SK-N-MC (cell line): Measurements from ENCODE around the gene FAM20C.

Experiments
- DNase-seq: peaks from one replicate; pipeline ENCODE4 v3.0.0-alpha.2; 2011; ENCODE audit warnings: low read depth, low spot score
- H3K27ac ChIP-seq: fragments of 200-600 bp; sonication (generic); 2 replicates; pipeline ENCODE4 v1.5.1; 2016; ENCODE audit warnings: mixed run types
- H3K36me3 ChIP-seq: fragments of 200-600 bp; sonication (generic); 2 replicates; pipeline ENCODE4 v1.6.1; 2017; ENCODE audit warnings: antibody characterized with exemption, low read length, mixed read lengths; ENCODE audit not compliant: insufficient read depth
- H3K4me3 ChIP-seq: fragments of 200-600 bp; sonication (generic); 2 replicates; pipeline ENCODE4 v1.5.1; 2016
- H3K9ac ChIP-seq: fragments of 200-600 bp; sonication (generic); 2 replicates; pipeline ENCODE4 v1.8.0; 2017; ENCODE audit warnings: mixed run types, mixed read lengths; ENCODE audit not compliant: insufficient read length
- H3K9me3 ChIP-seq: fragments of 200-600 bp; sonication (generic); 2 replicates; pipeline ENCODE4 v1.6.1; 2017; ENCODE audit warnings: low read depth, mild to moderate bottlenecking, antibody characterized with exemption, low read length, moderate library complexity, mixed read lengths
- EZH2 ChIP-seq: fragments of 200-600 bp; sonication (generic); IDR thresholded peaks from one replicate; pipeline ENCODE4 v1.6.1; 2017; ENCODE audit warnings: antibody characterized with exemption
- FOXP2 ChIP-seq: optimal IDR thresholded peaks from 2 replicates; pipeline ENCODE3; 2011; ENCODE audit warnings: mild to moderate bottlenecking, moderate library complexity; ENCODE audit not compliant: insufficient read depth; ENCODE audit errors: extremely low read length, control extremely low read depth
- POLR2AphosphoS5 ChIP-seq: IDR thresholded peaks from 2 replicates; pipeline ENCODE4 v1.6.1; 2012; ENCODE audit warnings: mild to moderate bottlenecking, low read depth, low read length, borderline replicate concordance

Gene FAM20C

DNA sequence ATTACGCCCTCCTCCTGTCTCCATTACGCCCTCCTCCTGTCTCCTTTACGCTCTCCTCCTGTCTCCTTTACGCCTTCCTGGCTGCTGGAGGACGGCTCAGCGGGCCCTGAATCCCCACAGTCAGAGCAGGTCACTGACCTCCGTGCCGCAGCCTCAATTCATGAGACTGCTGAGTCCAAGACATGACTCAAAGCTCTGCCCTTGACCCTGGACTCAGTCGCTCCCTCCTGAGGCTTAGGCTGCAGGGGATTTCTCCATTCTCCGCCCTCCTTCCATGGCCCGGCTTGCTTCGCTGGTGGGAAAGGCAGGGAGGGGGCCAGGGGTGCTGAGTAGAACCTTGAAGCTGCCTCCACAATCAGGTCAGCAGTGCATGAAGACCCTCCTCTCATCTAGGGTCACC lies 76.6 kb downstream of the FAM20C start:
- no peaks in the 10 kb centered on the region for H3K36me3 ChIP-seq
- H3K4me3 ChIP-seq: no peak overlapping the region
- H3K9ac ChIP-seq: no peak overlapping the region
- no peak overlapping the region for H3K27ac ChIP-seq
- no peaks in the 10 kb centered on the region for H3K9me3 ChIP-seq
- DNase-seq: no peak
- no peak for TF ChIP-seq FOXP2
- TF ChIP-seq POLR2AphosphoS5: no peak
- no peak for TF ChIP-seq EZH2

GRCh38 chr7:269721-270120 lies 77.3 kb downstream of the FAM20C start:
- TF ChIP-seq FOXP2 (no peak), POLR2AphosphoS5 (no peak), EZH2 (no peak)
- Histone ChIP-seq H3K9me3 (no peaks in the 10 kb centered on the region), H3K27ac (no peak overlapping the region), H3K4me3 (no peak overlapping the region), H3K36me3 (no peaks in the 10 kb centered on the region), H3K9ac (no peak overlapping the region)
- no peak for DNase-seq

- Histone ChIP-seq H3K4me3 (no peak overlapping the region), H3K9ac (no peak overlapping the region), H3K27ac (no peak overlapping the region), H3K36me3 (no peaks in the 10 kb centered on the region), H3K9me3 (no peaks in the 10 kb centered on the region)
- TF ChIP-seq EZH2 (no peak), FOXP2 (no peak), POLR2AphosphoS5 (no peak)
- no peak for DNase-seq
Measured at GRCh38 chr7:270351-270983, 78.1 kb downstream of the FAM20C start.

DNA sequence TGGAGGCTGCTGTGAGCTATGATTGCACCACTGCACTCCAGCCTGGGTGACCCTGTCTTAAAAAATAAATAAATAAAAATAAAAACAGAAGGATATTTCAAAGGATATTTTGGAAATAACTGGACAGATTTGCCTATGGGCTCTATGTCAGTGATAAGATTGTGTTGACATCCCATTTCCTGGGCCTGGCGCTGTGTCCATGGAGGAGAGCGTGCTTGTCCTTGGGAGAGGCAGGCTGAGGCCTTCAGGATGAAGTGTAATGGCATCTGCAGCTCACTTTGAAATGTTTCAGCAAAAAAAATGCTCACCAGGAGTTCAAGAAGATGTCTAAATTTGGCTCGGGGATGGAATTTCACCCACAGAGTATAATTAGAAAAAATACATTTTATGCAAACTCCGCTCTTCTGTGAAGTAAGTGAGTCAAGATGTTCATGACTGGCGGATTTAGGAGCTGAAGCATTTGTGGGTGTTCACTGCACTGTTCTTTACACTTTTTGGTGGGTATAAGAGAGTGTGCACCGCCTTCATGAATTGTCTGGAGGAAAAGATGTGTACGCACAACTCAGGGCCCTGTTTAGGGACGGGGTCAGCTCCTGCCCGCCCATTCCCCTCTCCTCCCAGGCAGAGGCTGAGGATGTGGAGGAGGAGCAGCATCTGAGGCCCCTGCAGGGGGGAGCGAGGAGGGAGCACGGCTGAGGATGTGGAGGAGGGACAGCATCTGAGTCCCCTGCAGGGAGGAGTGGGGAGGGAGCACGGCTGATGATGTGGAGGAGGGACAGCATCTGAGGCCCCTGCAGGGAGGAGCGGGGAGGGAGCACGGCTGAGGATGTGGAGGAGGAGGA lies 79.1 kb downstream of the FAM20C start:
- Histone ChIP-seq H3K36me3 (no peaks in the 10 kb centered on the region), H3K27ac (no peak overlapping the region), H3K9ac (no peak overlapping the region), H3K4me3 (no peak overlapping the region), H3K9me3 (no peaks in the 10 kb centered on the region)
- TF ChIP-seq EZH2: no peak
- TF ChIP-seq POLR2AphosphoS5: no peak
- no peak for TF ChIP-seq FOXP2
- no peak for DNase-seq

- Histone ChIP-seq H3K4me3 (no peak overlapping the region), H3K9me3 (no peaks in the 10 kb centered on the region)
- TF ChIP-seq FOXP2 (no peak), POLR2AphosphoS5 (no peak), EZH2 (no peak)
Measured at GRCh38 chr7:272108-272615, 79.8 kb downstream of the FAM20C start.

DNA sequence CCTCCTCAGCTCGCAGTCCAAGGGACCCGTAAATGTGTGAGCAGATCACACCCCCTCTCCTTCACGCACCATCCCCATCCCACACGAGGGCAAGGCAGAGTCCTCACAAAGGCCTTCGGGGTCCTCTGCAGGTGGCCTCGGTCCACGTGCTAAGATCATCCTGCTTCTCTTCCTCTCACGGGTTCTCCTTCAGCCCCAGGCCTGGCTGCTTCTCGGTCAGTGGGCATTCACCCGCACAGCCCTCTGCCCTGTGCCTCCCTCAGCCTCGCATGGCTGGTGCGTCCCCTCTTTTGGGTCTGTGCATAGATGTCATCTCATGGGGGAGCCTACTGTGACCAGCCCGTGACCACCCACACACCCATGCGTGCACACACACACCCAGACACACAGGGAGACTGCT lies 80.3 kb downstream of the FAM20C start:
- TF ChIP-seq FOXP2 (no peak), EZH2 (no peak)
- no peaks in the 10 kb centered on the region for H3K36me3 ChIP-seq
- DNase-seq: no peak

More at GRCh38 chr7:272108-272615, 79.8 kb downstream of the FAM20C start:
- DNase-seq: no peak
- no peak overlapping the region for H3K27ac ChIP-seq
- no peak overlapping the region for H3K9ac ChIP-seq
- no peaks in the 10 kb centered on the region for H3K36me3 ChIP-seq

DNA sequence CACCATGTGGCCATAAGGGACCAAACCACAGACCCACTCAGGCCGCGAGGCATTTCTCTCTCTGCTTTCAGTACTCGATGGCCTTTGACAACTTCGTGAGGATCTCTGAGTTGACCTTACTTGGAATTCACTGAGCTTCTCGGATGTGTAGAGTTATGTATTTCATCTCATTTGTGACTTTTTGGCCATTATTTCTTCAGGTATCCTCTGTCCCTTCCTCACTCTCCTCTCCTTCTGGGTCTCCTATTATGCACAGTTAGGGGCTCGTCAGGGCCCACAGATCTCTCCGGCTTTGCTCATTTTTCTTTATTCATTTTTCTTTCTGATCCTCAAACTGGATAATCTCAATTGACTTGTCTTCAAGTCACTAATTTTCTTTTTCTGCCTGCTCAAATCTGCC lies 81.0 kb downstream of the FAM20C start:
- no peak overlapping the region for H3K27ac ChIP-seq
- no peak for TF ChIP-seq EZH2
- TF ChIP-seq FOXP2: no peak
- no peak for TF ChIP-seq POLR2AphosphoS5
- DNase-seq: no peak
- no peak overlapping the region for H3K4me3 ChIP-seq
- no peaks in the 10 kb centered on the region for H3K36me3 ChIP-seq
- H3K9me3 ChIP-seq: no peaks in the 10 kb centered on the region
- no peak overlapping the region for H3K9ac ChIP-seq

More for the DNA sequence above, 80.3 kb downstream of the FAM20C start:
- Histone ChIP-seq H3K9me3 (no peaks in the 10 kb centered on the region), H3K9ac (no peak overlapping the region), H3K27ac (no peak overlapping the region), H3K4me3 (no peak overlapping the region)

DNA sequence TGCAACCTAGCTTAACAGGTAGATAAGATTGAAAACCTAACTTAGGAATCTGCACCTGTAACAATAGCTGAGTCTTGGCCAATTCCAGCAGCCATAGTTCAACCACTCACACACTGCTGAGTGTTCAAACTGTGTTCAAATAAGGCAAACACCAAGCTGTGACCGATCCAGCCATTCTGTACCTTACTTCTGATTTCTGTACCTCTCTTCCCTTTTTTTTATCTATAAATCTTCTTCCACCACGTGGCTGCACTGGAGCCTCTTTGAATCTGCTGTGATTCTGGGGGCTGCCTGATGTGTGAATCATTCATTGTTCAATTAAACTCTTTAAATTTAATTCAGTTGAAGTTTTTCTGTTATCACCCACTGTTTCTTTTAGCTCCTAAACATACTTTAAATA lies 81.9 kb downstream of the FAM20C start:
- Histone ChIP-seq H3K9me3 (no peaks in the 10 kb centered on the region), H3K9ac (no peak overlapping the region), H3K4me3 (no peak overlapping the region), H3K27ac (no peak overlapping the region), H3K36me3 (no peaks in the 10 kb centered on the region)
- no peak for DNase-seq
- TF ChIP-seq FOXP2 (no peak), POLR2AphosphoS5 (no peak), EZH2 (no peak)
